NCI-H128 (cell line): Measurements from ENCODE around the gene BABAM1.

Experiments used
- DNase-seq: peaks from one replicate; lab custom pipeline; 2025; ENCODE audit not compliant: unreplicated experiment; lab: John Stamatoyannopoulos, UW

Gene BABAM1

DNA sequence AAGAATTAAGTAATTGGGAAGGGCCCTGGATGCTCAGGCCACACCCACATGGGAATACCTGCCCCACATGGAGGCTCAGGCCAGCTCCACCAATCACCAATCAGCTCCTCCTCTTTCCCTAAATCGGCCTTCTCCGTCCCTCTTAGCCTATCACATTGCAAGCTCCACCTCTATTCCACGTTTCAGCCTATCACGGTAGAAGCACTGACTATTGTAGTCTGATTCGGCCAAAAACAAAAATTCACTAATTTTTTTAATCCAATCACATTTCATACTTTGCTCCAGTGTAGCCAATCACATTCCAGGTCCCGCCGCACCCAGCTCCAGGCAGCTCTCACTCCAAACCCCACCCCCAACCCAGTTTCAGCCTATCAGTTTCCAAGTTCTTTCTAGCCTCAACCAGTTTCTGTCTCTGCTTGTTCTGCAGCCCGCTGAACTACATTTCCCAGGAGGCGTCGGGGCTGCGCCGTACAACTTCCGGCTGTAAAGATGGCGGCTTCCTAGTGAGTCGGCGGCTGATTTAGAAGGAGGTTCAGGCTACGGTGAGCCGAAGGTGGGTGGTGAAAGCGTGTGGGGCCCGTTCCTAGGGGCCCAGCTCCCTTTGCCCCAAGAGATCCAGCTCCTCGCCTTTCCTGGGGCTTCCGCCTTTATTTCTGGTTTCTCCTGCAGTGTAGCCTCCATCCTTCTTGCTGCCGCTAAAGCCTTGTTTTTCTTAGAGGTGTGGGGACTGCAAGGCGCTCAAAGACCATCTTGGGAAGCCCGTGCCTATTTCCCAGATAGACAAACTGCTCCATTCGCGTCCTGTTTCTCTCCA lies at the start of gene BABAM1:
BABAM1 (plus strand) TSS at position 469 of the 814 bp plus-strand sequence. CDS start 1,364 bp downstream, outside the sequence.
- DNase-seq: peak; percentile 79

DNA sequence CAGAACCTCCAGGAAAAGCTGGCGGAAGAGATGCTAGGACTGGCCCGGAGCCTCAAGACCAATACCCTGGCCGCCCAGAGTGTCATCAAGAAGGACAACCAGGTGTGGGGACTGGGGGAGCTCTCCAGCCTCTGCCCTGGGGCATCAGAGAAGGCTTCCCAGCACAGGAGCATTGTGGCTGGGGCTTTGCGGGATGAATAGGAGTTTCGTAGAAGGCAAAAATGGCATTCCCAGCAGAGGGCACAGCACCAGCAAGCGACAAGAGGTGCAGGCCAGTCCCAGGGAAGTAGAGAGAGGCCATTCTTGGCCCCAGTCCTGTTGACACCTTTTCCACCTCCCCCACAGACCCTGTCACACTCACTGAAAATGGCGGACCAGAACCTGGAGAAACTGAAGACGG lies 48.0 kb upstream of the BABAM1 start:
- no peak for DNase-seq

GRCh38 chr19:17220207-17220758 lies 47.0 kb upstream of the BABAM1 start:
- DNase-seq: no peak

- no peak for DNase-seq
These were observed 42.2 kb upstream of the BABAM1 start for GRCh38 chr19:17225053-17225452.

DNA sequence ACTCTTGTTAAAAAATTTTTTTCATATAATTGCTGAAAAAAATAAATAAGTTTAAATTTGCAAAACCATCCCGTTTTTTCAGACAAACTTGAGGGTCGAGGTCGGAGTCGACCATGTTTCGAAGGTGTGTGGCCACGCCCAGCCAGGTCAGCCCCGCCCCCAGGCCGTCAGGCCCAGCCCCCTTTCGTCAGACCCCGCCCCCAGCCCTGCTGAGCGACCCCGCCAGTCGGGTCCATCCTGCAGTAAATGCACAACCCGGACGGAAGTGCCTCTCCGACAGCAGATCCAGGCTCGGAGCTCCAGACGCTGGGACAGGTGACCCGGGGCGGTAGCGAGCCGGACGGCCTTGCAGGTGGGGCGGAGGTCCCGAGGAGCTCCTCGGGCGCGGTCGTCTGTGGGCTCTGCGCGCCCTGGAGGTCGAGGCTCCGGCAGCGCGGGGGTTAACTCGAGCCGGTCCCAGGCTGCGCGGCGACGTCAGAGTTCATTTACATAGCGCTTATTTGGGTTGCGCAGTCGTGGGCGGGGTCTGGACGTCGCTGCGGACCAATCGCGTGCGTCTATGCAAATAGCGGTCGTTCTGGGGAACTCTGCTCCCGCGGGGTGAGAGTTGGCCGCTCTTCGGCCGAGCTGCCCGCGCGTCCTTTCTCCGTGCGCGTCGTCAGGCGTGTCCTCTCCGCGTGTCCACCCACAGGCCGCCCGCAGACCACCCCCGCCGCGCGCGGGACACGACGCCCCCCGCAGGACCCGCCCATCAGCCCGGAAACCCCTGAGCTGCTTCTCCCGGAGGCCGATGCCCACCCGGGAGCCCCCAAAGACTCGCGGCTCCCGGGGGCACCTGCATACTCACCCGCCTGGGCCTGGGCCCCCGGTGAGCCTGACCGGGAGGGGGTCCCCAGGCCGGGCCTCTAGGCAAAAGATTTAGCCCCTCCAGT lies 41.0 kb upstream of the BABAM1 start, which contains the start of gene OCEL1:
OCEL1 (plus strand) TSS at position 225 of the 932 bp plus-strand sequence; CDS start at position 247, 22 bp downstream.
- DNase-seq: peak; percentile 98

GRCh38 chr19:17227798-17228367 lies 39.4 kb upstream of the BABAM1 start:
- no peak for DNase-seq

- DNase-seq: no peak
These were observed 37.4 kb upstream of the BABAM1 start for GRCh38 chr19:17229890-17230289.

- DNase-seq: no peak
These were observed 35.0 kb upstream of the BABAM1 start for GRCh38 chr19:17232258-17232657.

GRCh38 chr19:17234911-17235299 lies 32.3 kb upstream of the BABAM1 start:
- DNase-seq: no peak

DNA sequence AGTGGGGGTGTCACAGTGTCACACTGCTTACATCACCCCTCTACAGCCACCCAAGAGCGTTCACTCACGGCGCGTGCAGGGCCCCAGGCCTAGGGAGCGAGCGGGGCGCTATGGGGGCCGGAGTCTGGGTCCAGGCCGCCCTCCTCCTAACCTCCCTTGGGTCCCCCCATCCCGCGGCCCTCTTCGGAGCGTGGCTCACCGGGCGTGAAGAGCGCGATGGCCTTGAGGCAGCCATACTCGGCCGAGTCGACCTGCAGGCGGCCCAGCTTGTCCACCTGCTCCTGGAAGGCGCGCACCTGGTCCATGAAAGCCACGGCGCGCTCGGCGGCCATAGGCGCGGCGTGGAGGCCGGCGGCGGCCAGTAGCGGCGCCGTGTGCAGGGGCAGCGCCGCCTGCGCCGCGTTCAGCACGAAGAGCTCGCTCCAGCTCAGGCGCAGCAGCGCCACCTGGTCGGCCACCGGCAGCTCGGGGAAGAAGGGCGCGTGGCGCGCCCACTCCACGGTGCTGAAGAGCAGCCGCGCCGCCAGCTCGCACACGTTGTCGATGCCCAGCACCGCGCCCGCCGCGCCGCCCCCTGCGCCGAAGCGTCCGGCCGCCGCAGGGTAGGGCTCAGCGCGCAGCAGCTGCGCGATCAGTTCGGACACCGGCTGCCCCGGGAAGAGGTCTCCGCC lies 31.8 kb upstream of the BABAM1 start:
- no peak for DNase-seq

DNA sequence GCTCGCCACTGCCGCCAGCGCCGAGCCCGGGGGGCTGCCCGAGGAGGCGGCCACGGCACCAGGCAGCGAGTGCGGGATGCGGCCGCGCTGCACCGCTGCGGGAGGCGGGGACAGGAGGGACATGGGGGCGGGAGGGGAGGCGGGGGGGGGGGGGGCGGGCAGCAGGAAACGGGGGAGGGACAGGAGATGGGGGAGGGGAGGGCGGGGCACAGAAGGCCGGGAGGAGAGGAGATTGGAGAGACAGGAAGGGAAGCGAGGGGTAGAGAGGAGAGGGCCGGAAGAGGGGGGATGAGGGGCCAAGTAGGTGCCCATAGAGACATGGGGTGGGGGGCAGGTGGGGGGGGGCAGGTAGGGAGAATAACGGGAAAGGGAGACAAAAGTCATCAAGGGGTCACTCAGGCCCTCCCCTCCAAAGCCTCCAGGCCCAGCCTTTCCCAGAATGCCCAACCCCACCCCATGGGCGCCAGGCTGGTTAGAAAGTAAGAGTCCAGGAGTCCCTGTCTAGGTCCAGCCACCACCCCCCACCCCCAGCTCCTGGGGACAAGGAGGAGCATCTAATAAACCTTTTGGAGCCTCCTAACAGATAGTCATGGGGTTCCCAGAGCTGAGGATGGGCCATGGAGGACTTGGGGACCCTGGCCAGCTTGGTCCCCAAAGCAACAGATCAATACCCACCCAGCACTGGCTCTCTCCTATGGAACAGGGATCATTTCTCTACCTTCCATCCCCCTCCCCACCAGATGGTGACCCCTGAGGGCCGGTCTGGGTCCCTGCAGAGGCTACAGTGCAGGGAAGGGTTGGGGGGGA lies 31.1 kb upstream of the BABAM1 start:
- DNase-seq: no peak

- no peak for DNase-seq
These were observed 30.3 kb upstream of the BABAM1 start for GRCh38 chr19:17236811-17237543.

- DNase-seq: no peak
These were observed 29.2 kb upstream of the BABAM1 start for GRCh38 chr19:17237747-17238706.

DNA sequence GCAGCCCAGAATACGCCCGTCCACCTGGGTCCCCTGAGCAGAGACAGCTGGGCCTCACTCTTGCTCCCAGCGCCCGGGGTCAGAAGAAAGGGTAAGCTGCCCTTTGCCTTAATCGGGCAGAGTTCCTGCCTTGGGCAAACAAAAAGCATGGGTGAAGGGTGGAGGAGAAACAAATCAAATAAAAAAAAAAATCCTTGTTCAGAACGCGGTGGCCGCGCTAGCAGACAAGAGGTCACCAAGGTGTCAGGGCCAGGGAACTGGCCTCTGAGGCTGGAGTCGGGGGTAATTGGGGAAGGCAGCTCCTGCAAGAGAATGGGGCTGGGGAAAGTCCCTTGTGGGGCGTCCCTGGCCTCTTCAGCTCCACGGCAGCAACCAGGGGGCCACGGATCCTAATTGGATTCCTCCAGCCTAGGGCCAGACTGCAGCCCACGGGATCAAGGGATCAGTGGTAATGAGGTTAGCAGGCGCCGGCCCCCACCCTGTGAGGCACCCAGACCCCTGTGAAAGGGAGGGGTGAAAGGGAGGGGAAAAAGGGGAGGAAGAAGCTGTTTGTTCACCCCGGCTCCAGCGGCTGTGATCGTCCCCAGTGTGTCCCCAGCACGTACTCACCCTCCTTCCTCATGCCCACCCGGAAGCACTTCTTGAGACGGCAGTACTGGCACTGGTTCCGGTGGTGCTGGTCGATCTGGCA lies 27.0 kb upstream of the BABAM1 start:
- DNase-seq: no peak

GRCh38 chr19:17240826-17241399 lies 26.3 kb upstream of the BABAM1 start:
- DNase-seq: no peak

DNA sequence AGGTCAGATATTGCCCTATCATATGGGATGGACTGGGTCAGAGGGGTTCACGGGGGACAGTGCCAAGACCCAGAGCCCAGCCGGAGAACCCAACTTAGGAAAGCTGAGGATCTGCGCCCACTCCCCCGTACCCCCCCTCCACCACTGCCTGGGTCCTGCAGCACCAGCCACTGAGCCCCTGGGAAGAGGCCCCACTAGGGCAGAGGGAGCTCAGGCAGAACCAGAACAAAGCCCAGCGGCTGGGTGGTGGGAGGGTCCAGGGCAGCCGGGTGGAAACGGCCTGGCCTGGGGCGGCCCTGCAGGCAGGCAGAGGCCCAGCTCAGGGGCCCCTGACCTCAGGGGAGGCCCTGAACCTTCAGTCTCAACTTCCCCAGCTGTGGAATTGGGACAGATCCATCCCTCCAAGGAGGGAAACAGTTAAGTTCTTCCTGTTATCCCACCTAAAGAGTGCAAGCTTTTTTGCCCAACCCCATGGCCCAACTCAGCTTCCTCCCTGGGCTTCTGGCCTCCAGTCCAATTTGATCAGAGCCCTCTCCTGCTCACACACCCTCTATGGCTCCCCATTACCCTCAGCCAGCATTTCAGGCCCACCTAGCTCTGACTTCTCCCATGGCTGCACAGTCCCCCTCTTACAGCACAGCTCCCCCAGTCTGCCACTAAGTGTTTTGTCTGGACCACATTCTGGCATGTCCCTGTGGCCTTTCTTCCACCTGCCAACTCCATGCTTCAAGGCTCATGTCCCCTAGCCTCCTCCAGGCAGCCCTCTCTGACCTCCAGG lies 24.6 kb upstream of the BABAM1 start:
- DNase-seq: no peak
